Measurements from ENCODE around the gene C11orf16. TPM values are rescaled to one million over a fixed set of nuclear protein-coding genes. Genes with fewer than 3 reads are reported as not detected.

The C11orf16 gene
- total RNA-seq, 1 donor from 2014 or later = not detected

DNA sequence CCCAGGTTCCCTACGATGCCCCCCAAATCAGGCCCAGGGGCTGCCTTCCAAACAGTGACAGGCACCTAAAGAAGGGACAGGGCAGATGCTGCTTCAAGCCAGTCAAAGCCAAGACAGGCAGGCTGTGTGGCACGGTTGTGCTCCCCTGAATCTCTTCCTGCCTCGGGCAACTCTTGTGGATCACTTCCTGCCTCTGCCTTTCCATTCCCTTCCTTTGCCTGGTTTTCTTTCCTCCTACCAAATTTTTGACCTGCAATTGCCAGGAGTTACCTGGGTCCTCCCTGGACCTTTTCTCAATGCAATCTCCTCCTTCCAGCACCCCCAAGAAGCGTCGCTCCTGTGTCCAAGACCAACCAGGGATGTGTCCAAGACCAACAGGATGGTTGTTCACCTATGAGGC, 5.5 kb downstream of the C11orf16 start:
- no peaks in the 10 kb centered on the region for H3K4me1 Mint-ChIP-seq (ENCODE audit: low read depth)
- H3K4me3 Mint-ChIP-seq (ENCODE audit: low read depth) = no peak overlapping the region
- H3K36me3 Mint-ChIP-seq (ENCODE audit: insufficient read depth) = peaks cover 3% of the 10 kb centered on the region
- no peak for DNase-seq (ENCODE audit: low spot score, unreplicated experiment)
- H3K27ac Mint-ChIP-seq = no peak overlapping the region
- H3K27me3 Mint-ChIP-seq = no peaks in the 10 kb centered on the region
- TF ChIP-seq CTCF (IDR thresholded peaks at IDR 0.05; ENCODE audit: unreplicated experiment) = no peak
- H3K9me3 Mint-ChIP-seq (ENCODE audit: low read depth) = no peaks in the 10 kb centered on the region

- Mint-ChIP-seq H3K9me3 (ENCODE audit: low read depth) (no peaks in the 10 kb centered on the region), H3K4me1 (ENCODE audit: low read depth) (no peaks in the 10 kb centered on the region), H3K4me3 (ENCODE audit: low read depth) (no peak overlapping the region), H3K27me3 (no peaks in the 10 kb centered on the region), H3K27ac (no peak overlapping the region), H3K36me3 (ENCODE audit: insufficient read depth) (peaks cover 4% of the 10 kb centered on the region)
- no peak for TF ChIP-seq CTCF (IDR thresholded peaks at IDR 0.05; ENCODE audit: unreplicated experiment)
- DNase-seq (ENCODE audit: low spot score, unreplicated experiment) = no peak
These were observed 6.5 kb downstream of the C11orf16 start for GRCh38 chr11:8926236-8926635.

GRCh38 chr11:8925711-8926110, 7.0 kb downstream of the C11orf16 start:
- no peaks in the 10 kb centered on the region for H3K9me3 Mint-ChIP-seq (ENCODE audit: low read depth)
- DNase-seq (ENCODE audit: low spot score, unreplicated experiment) = no peak
- H3K4me3 Mint-ChIP-seq (ENCODE audit: low read depth) = no peak overlapping the region
- no peak overlapping the region for H3K27ac Mint-ChIP-seq
- no peaks in the 10 kb centered on the region for H3K27me3 Mint-ChIP-seq
- no peaks in the 10 kb centered on the region for H3K4me1 Mint-ChIP-seq (ENCODE audit: low read depth)
- peaks cover 4% of the 10 kb centered on the region for H3K36me3 Mint-ChIP-seq (ENCODE audit: insufficient read depth)
- TF ChIP-seq CTCF (IDR thresholded peaks at IDR 0.05; ENCODE audit: unreplicated experiment) = no peak

- Mint-ChIP-seq H3K27ac (no peak overlapping the region), H3K27me3 (no peaks in the 10 kb centered on the region), H3K4me1 (ENCODE audit: low read depth) (no peaks in the 10 kb centered on the region), H3K36me3 (ENCODE audit: insufficient read depth) (peaks cover 7% of the 10 kb centered on the region), H3K9me3 (ENCODE audit: low read depth) (no peaks in the 10 kb centered on the region), H3K4me3 (ENCODE audit: low read depth) (no peak overlapping the region)
- no peak for DNase-seq (ENCODE audit: low spot score, unreplicated experiment)
- no peak for TF ChIP-seq CTCF (IDR thresholded peaks at IDR 0.05; ENCODE audit: unreplicated experiment)
These were observed 10.1 kb downstream of the C11orf16 start for GRCh38 chr11:8922691-8923090.

GRCh38 chr11:8917157-8917825, 15.5 kb downstream of the C11orf16 start:
- peaks cover 9% of the 10 kb centered on the region for H3K4me1 Mint-ChIP-seq (ENCODE audit: low read depth)
- TF ChIP-seq CTCF (IDR thresholded peaks at IDR 0.05; ENCODE audit: unreplicated experiment) = no peak
- DNase-seq (ENCODE audit: low spot score, unreplicated experiment) = no peak
- H3K36me3 Mint-ChIP-seq (ENCODE audit: insufficient read depth) = peaks cover 12% of the 10 kb centered on the region
- no peak overlapping the region for H3K27ac Mint-ChIP-seq
- no peak overlapping the region for H3K4me3 Mint-ChIP-seq (ENCODE audit: low read depth)
- H3K27me3 Mint-ChIP-seq = no peaks in the 10 kb centered on the region
- no peaks in the 10 kb centered on the region for H3K9me3 Mint-ChIP-seq (ENCODE audit: low read depth)
